Measurements from ENCODE around the gene SLC6A17. TPM values are rescaled to one million over a fixed set of nuclear protein-coding genes. Genes with fewer than 3 reads are reported as not detected.

The SLC6A17 gene
- total RNA-seq, 1 donor from 2014 or later: 0.11 TPM

- H3K36me3 ChIP-seq: no peaks in the 10 kb centered on the region
- no peak overlapping the region for H3K4me3 ChIP-seq
- intact Hi-C loops (cut with DNase I): no loop called here
- H3K4me1 ChIP-seq: no peaks in the 10 kb centered on the region
- no peaks in the 10 kb centered on the region for H3K9me3 ChIP-seq
- no peak for DNase-seq (ENCODE audit: low spot score in 2 of 2)
- no peaks in the 10 kb centered on the region for H3K27me3 ChIP-seq
- no peak overlapping the region for H3K27ac ChIP-seq
- no peak for TF ChIP-seq CTCF (IDR thresholded peaks at IDR 0.05)
Observed at GRCh38 chr1:110197905-110198629, 47.8 kb downstream of the SLC6A17 start.

- intact Hi-C loops (cut with DNase I): no loop called here
- no peak overlapping the region for H3K4me3 ChIP-seq
- no peak for DNase-seq (ENCODE audit: low spot score in 2 of 2)
- H3K36me3 ChIP-seq: no peaks in the 10 kb centered on the region
- no peak overlapping the region for H3K27ac ChIP-seq
- no peaks in the 10 kb centered on the region for H3K4me1 ChIP-seq
- no peaks in the 10 kb centered on the region for H3K9me3 ChIP-seq
- H3K27me3 ChIP-seq: no peaks in the 10 kb centered on the region
- no peak for TF ChIP-seq CTCF (IDR thresholded peaks at IDR 0.05)
Observed at GRCh38 chr1:110198746-110199145, 48.5 kb downstream of the SLC6A17 start.

GRCh38 chr1:110200190-110200589 is 49.9 kb downstream of the SLC6A17 start:
- Histone ChIP-seq H3K4me3 (no peak overlapping the region), H3K36me3 (no peaks in the 10 kb centered on the region), H3K4me1 (no peaks in the 10 kb centered on the region), H3K27ac (no peak overlapping the region), H3K9me3 (no peaks in the 10 kb centered on the region), H3K27me3 (no peaks in the 10 kb centered on the region)
- intact Hi-C loops (cut with DNase I): no loop called here
- no peak for TF ChIP-seq CTCF (IDR thresholded peaks at IDR 0.05)
- DNase-seq (ENCODE audit: low spot score in 2 of 2): no peak

- Histone ChIP-seq H3K27me3 (no peaks in the 10 kb centered on the region), H3K4me1 (no peaks in the 10 kb centered on the region), H3K36me3 (no peaks in the 10 kb centered on the region), H3K9me3 (no peaks in the 10 kb centered on the region), H3K4me3 (no peak overlapping the region), H3K27ac (no peak overlapping the region)
- intact Hi-C loops (cut with DNase I): no loop called here
- DNase-seq (ENCODE audit: low spot score in 2 of 2): no peak
- TF ChIP-seq CTCF (IDR thresholded peaks at IDR 0.05): no peak
Observed at GRCh38 chr1:110200666-110201065, 50.4 kb downstream of the SLC6A17 start.

- H3K4me1 ChIP-seq: no peaks in the 10 kb centered on the region
- no peaks in the 10 kb centered on the region for H3K36me3 ChIP-seq
- H3K27ac ChIP-seq: no peak overlapping the region
- intact Hi-C loops (cut with DNase I): no loop called here
- H3K9me3 ChIP-seq: no peaks in the 10 kb centered on the region
- H3K4me3 ChIP-seq: no peak overlapping the region
- H3K27me3 ChIP-seq: no peaks in the 10 kb centered on the region
- no peak for DNase-seq (ENCODE audit: low spot score in 2 of 2)
- no peak for TF ChIP-seq CTCF (IDR thresholded peaks at IDR 0.05)
Observed at GRCh38 chr1:110201157-110201825, 51.0 kb downstream of the SLC6A17 start.

Data from ascending aorta (tissue), 2 donors.